RPMI8226 (cell line): ENCODE results near the gene VIPR2.
"Not testable (repeated sequence)": the region's sequence is repeated elsewhere in the genome, so short reads cannot be mapped to it uniquely, and the experiment has no call there.

Source experiments
- DNase-seq: peaks from one replicate; pipeline ENCODE4 v3.0.0-alpha.2; 2015

VIPR2 gene

DNA sequence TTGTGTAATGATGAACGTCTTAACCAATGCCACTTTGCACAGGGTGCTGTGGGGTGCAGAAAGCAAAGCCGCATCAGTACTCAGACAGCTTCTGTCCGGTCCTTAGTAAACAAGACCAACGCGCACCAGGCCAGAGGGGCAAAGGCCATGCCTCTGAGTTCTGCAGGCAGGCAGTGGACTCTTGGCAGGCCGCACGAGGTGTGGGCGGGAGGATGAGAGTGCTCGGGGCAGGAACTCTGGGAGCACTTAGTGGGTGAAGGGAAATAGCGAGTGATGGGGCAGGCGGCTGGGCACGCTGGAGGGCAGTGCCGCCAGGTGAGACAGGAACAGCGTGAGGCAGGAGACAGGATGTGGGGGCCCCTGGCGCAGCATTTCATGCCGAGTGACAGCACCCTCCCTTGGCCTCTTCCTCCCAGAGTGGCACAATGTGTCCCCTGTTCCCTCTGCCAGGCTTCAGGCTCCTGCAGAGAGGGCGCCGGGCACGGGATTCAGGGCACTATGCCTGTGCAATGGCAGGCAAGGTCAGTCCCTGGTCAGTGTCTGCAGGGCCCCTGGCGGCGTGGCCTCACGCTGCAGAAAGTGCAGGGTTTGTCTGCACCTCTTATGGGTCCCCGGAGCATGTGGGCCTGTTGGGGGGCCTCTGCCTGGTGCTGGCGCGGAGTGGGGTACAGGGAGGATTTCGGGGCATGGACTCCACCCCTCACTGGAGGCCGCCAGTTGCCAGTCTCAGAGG lies 60.4 kb downstream of the VIPR2 start:
- no peak for DNase-seq

DNA sequence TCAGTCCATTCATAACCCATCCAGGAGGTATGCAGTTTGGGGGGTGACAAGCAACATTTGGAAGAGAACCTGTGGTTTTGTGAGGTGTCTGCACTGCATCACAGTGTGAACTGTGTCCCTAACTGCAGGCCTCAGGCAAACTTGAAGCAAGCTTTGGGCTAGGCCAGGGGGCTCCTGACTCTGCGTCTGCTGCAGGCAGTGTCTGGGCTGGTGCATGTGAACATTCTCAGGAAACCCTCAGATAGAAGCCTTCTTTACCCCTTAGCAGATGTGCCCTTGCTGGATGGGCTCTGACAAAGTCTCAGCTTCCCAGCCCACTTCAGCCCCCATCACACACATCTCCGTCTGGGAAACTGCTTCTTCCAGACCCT lies 61.0 kb downstream of the VIPR2 start:
- DNase-seq = no peak

DNA sequence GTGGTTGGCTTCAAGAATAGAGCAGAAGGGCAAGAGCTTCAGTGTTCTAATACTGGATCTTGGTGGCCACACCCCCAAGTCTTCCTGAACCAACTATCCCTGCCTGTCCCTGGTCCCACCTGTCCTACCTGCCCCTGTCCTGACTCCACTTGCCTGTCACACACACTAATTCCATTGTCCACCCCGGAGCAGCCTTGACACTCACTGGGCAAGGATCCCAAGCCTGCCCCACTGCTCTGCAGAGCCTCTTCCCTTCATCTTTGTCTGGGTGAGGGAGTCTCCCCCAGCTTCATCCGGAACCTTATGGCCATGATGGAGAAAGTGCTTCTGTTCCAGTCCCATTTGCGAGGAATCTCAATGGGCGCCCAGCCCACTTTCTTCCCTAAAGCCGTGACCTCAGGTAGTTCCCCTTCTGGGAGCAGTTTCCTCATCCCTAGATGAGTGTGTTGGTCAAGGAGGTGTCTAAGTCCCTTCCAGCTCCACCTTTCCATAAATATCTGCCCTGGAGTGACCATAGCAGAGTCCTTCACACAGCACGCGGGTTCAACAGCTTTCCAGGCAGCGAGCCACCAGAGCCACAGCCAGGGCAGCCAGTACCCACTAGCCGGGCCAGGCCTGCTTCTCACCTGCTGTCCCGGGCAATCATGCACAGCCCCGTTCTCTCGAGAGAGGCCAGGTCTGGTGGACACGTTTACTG lies 61.5 kb downstream of the VIPR2 start:
- no peak for DNase-seq

DNA sequence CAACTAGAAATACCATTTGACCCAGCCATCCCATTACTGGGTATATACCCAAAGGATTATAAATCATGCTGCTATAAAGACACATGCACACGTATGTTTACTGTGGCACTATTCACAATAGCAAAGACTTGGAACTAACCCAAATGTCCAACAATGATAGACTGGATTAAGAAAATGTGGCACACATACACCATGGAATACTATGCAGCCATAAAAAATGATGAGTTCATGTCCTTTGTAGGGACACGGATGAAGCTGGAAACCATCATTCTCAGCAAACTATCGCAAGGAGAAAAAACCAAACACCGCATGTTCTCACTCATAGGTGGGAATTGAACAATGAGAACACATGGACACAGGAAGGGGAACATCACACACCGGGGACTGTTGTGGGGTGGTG lies 62.6 kb downstream of the VIPR2 start:
- not testable (repeated sequence) for DNase-seq

DNA sequence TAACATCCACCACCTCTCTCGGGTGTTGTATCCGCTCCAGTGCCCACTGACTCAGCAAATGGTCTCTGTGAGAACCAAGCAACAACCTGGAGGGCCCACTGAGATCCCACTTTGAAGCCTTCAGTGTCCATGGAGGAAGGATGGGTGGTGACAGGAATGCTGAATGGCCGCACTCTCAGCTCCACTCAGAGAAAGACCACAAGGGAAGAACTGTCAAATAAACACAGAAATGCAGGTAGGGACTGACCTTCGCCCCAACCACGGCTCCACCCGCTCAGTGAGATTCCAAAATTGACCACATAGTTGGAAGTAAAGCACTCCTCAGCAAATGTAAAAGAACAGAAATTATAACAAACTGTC lies 65.8 kb downstream of the VIPR2 start:
- no peak for DNase-seq

DNA sequence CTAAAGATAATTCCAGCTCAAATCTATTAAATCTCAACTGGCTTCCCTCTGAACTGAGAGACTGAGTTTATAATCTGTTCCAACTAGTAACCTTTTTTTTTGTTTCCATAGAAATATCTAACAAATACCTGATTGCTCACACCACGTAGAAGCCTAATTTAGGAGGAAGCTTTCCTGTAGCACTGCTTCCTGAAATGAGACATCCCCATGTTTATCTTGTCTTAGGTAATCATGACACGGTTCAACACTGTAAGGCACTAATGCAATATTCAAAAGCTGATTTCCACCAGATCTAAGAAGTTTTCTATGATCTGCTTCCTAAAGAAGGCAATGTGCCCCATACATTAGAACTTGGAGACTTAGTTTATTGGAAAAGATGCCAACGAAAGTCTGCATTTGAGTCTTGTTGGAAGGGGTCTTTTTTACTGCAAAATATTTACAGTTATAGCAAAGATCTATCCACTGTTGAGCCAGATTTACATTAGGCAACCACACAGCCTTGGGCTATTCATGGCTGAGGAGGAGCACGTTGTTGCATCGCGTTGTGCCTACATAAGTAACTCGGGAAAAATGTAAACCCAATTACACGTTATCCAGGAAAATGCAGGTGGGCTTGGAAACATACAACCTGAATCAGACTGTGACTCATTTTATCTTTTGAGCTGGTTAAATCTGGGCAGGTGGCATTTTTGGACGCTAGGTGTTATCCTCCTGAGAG lies 66.3 kb downstream of the VIPR2 start:
- no peak for DNase-seq

DNA sequence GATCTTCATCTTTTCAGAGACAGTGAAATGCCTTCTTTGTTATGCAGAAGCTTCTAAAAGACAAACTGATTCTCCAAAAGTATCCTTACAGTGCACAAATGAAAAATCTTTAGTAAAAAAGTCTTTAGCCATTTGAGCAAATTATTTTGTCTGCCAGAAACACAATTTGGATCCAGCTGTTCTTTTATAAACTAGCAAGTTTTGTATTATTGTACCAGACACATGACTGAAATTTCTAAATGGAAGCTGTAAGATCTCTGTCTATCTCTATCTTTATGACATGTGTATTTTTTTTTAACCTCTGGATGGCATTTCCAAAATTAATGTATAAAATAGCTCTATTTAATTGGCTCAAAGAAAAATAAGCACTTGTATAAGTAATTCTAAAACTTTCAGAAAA lies 68.3 kb downstream of the VIPR2 start:
- DNase-seq = no peak

DNA sequence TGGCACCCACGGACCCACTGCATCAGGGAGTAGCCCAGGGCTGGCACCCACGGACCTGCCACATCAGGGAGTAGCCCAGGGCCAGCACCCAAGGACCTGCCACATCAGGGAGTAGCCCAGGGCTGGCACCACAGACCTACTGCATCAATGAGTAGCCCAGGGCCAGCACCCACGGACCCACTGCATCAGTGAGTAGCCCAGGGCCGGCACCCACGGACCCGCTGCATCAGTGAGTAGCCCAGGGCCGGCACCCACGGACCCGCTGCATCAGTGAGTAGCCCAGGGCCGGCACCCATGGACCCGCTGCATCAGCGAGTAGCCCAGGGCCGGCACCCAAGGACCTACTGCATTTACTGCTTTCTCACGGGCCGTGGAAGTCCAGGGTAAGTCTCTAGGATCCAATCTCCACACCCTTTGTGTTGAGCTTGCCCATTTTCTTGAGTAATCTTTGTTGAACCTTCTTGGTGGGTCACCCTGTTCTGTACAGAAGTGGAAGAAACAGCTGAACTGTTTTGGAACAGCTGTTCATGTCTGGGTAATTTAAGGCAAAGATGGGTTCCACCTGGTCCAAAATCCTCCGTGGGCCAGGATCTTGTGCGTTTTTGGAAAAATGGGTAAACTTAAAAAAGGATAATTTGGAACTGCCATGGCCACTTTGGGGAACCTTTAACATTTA lies 69.0 kb downstream of the VIPR2 start:
- DNase-seq = no peak

DNA sequence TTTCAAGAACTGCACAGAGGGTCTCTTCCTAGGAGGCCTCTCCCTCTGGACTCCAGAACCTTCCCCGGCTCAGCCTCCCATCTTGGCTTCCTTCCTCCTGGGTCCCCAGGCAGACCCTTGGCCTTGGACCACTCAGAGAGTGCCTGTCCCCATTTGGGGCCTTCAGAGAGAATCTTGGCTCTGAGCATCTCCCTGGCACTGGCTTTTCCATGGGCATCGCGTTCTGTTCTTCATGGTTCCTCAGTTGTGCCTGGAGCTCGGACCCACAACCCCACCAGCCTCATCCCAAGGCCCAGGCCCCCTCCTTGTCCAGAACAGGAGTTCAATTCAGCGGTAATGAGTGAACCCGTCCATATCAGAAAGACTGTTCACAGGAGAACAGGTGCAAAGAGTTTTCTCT lies 73.4 kb downstream of the VIPR2 start:
- no peak for DNase-seq

DNA sequence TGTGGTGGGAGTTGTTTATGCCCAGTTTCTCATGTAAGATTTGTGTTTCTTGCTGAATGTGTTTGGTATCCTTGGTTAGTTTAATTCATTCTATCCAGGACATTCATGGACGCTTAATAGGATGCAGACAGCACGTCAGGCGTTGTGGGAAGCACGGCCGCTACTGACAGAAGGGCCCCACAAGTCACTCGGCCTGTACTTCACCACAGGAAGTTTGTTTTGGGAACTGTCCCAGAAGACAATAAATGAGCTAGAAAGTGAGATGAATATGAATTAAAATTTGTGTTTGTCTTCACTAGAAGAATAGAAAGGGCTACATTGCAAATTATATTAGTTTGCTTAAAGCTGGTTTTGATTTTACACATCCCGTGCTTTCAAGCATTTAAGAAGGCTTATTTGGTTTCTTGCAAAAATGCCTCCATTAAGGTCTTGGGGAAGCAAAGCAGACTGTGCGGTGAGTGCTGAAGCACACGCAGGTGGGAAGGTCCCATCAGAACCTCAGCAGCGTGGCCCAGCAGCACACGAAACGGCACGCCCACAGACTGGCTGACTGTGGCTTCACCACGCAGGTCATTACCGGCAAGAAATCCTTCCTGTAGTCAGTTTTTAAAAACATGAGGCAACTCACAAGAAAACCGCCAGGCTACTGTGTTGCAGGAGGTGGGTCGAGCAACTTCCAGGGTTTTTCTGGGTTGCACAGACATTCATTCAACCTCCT lies 74.1 kb downstream of the VIPR2 start:
- no peak for DNase-seq

DNA sequence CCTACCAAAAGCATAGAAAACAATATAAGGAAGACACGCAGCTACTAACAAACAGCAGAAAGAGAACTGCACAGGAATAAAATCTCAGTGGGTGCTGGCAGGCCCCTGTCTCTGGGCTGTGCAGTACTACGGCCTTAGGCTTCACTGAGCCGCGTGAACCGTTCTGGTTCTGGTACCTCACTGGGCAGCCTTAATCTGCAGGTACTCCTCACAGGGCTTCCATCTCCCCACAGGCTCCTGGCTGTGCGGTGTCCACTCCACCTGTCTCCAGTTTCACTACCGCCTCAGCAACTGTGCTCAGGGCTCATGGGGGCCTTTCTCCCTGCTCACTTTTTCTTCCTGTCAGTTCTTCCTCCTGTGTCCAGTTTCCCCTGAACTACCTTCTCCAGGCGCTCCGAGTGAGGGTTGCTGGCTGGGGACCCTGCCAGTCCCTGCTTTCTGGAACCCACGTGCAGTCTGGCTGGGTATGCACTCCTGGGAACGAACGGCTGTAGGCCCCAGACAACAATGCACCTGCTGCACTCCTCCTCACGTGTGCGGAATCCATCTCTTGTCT lies 75.7 kb downstream of the VIPR2 start:
- no peak for DNase-seq

DNA sequence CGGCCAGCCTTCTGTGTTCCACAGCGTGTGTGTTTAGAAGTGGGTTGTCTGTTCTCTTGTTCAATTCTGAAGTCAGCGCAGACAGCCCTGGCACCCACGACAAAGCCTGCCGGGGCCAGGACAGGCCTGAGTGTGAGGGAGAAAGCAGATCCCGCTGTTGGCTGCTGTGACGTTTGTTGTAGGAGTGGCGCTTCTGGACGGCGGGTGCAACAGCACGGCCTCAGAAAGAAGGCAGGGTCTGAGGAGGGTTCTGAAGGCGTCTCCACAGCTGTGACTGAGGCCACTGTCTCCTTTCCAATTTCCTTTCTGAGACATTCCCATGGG lies 76.2 kb downstream of the VIPR2 start:
- no peak for DNase-seq

DNA sequence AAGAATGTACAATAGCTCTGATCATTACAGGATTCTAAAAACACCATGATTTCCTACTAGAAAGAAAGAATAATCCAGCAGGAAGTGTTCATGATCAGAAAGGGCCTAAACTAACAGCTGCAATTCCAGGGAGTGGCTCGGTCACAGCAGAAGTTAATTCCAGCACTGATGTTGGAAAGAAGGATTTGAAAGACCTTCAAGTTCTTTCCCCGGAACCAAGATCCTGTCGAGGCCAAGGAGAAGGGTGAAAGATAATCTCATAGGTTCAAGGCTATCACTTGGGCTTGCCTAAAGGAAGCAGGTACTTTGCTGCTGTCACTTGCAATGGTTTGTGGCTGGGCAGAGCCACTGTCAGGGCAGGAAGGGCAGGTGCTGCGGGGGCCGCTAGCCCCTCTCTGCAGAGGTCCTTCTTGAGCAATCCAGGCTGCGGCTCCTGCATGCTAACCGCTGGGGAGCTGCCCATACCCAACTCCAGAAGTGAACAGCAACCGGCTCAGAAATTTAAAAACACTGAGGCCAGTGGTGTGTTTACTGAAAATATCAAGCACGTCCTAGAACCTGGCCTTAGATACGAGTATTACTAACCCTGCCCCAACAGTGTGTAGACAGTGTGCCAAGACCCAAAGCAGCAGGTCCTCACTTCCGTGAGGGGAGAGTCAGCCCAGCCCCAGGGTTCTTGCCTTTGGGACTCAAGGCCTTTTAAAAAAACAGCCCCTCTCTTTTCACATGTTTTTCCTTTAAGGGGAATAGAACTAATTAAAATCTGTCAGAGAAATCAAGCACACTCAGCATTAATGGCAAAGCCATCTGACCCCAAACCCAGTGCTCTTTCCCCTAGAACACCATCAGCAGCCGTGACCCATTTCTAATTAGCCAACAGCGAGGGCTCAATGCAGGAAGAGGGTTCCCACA lies 76.8 kb downstream of the VIPR2 start:
- DNase-seq = no peak

DNA sequence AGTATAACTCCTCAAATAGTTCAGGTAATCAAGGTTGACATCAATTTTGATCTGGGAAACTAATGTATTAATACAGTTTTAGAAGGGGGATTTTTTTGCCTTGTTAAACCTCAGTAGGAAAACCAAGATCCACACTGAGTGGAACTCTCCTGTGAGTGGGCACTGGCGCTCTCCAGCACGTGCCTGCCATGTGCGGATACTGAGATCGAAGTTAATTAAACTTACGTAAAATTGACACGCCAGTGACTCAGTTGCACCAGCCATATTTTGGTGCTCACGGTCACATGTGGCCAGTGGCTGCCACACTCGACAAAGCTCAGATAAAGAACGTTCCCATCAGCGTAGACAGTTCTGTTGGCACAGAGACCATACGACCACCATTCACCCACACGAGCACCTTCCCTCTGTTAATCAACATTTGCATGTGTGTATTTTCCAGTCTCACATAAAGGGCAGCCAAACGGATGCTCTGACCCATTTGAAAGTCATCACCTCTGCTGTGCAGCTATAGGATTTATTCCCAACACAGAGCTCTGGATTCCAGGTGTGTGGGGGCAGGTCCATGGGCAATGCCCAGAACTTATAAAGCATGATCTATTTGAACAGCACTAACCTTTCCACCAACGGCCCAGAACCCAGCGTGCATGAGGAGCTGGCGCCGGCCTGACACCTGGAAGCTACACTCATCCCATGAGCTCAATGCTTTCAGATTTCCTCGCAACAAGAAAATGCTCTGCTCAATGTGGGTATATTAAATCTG lies 77.7 kb downstream of the VIPR2 start:
- no peak for DNase-seq

DNA sequence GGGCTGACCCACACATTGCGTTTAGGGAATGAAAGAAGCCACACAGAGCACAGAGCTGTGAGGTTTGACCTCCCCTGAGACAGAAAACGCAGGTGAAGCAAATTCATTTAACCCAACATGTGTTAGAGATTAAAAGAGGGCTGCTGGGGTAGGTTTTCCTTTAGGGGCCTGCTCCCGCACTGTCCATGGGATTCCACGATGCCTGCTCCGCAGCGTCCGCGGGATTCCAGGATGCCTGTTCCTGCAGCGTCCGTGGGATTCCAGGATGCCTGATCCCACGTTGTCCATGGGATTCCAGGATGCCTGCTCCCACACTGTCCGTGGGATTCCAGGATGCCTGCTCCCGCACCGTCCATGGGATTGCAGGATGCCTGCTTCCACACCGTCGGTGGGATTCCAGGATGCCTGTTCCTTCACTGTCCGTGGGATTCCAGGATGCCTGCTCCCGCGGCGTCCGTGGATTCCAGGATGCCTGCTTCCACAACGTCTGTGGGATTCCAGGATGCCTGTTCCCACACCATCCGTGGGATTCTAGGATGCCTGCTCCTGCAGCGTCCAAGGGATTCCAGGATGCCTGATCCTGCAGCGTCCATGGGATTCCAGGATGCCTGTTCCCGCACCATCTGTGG lies 78.7 kb downstream of the VIPR2 start:
- no peak for DNase-seq

DNA sequence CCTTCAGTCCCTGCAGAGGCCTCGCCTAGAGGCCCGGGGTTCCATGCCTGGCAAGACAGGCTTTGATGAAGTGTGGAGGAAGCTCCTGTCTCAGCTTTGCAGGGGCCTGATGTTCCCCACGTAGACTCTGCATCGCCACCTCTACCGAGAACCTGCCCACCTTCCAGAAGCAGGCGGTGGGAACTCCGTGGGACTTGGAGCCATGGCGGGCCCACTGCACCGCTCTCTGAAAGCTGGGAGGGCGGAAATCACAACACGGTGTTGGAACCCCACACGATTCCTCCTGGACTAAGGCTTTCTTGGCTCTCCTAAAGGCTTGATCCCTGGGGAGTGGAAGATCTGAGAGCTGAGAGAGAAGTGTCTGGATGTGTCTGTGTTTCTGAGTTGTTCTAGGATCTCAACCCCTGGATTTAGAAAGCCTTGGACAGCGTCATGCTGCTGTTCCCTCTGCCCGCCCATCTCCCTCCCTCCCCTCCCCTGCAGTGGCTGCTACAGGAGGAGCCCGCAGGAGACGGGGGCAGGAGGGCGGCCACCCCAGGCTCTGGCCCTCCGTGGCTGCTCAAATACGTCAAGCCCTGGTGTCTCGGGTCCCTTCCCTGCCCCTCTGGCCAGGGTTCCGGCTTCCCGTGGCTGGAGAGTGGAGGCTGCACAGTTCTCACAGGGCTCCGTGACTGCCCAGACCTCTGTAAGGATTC lies 79.7 kb downstream of the VIPR2 start:
- no peak for DNase-seq

DNA sequence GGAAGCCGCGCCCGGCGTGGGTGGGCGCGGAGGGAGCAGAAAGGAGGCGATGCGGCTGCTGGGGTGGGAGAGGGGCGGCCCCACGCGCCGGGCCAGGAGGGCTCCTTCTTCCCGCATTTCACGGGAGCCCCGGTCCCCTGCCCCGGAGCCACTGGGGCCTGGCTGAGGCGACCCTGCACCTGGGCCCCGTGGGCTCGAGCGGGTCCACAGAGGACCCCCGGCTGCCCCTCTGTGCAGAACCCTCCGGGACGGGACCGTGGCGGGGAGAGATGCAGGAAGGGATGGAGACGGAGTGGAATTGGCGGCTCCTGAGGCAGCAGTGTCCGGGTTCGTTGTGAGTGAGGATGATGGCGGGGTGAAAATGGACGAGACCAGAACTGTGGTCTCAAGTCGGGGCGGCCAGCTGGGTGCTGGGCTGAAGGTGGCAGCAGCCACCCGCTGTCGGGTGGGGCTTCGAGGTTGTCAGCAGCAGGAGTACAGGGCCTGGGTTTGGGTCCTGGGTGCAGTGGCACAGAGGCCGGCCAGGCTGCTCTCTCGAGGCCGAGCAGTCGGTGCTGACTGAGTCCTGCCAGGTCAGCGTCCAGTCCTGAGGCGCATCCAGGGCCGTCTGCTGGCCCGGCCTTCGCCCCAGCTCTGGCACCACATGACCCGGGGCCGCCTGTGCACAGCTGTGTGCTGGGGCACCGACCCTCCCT lies 80.4 kb downstream of the VIPR2 start:
- DNase-seq = no peak

DNA sequence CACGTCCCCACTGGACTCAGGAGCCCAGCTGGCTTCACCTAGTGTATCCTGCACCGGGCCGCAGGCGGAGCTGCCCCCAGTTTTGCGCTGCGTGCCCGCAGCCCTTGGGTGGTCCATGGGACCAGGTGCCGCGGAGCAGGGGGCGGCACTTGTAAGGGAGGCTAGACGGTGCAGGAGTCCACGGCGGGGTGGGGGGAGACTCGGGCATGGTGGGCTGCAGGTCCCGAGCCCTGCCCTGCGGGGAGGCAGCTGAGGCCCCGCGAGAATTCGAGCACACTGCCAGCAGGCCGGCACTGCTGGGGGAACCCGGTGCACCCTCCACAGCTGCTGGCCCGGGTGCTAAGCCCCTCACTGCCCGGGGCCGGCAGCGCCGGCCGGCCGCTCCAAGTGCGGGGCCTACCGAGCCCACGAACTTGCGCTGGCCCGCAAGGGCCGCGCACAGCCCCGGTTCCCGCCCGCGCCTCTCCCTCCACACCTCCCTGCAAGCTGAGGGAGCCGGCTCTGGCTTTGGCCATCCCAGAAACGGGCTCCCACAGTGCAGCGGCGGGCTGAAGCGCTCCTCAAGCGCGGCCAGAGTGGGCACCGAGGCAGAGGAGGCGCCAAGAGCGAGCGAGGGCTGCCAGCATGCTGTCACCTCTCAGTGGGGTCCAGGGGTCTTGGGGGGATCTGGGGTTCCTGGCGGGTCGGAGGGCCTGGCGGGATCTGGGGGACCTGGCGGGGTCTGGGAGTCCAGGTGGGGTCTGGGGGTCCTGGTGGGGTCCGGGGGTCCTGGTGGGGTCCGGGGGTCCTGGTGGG lies 81.4 kb downstream of the VIPR2 start:
- no peak for DNase-seq
